ENCODE measurements around the gene SEC63.

DNA sequence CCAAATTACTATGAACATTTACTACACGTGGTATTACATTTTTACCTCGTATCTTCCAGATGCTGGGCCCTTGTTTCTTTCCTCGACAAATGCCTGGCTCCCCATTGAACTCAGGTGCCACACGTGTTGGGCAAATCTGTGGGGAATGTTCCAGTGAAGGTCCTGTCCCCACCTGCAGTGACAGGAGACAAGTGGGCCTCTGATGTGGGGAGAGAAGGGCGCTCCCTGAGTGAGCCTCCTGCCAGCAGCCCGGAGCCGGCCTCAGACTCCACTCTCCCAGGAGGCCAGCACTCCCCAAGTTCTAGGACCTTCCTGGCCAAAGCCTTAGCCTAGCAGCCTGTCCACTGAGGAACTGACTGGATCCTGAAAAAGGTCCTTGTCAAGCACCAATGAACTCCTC, 112.2 kb downstream of the SEC63 start:
- TF ChIP-seq, protein P1, sequence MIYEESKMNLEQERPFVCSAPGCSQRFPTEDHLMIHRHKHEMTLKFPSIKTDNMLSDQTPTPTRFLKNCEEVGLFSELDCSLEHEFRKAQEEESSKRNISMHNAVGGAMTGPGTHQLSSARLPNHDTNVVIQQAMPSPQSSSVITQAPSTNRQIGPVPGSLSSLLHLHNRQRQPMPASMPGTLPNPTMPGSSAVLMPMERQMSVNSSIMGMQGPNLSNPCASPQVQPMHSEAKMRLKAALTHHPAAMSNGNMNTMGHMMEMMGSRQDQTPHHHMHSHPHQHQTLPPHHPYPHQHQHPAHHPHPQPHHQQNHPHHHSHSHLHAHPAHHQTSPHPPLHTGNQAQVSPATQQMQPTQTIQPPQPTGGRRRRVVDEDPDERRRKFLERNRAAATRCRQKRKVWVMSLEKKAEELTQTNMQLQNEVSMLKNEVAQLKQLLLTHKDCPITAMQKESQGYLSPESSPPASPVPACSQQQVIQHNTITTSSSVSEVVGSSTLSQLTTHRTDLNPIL (CRISPR knock-in tag; IDR thresholded peaks at IDR 0.05; ENCODE audit: low read depth): no peak
- TF ChIP-seq, protein P2, sequence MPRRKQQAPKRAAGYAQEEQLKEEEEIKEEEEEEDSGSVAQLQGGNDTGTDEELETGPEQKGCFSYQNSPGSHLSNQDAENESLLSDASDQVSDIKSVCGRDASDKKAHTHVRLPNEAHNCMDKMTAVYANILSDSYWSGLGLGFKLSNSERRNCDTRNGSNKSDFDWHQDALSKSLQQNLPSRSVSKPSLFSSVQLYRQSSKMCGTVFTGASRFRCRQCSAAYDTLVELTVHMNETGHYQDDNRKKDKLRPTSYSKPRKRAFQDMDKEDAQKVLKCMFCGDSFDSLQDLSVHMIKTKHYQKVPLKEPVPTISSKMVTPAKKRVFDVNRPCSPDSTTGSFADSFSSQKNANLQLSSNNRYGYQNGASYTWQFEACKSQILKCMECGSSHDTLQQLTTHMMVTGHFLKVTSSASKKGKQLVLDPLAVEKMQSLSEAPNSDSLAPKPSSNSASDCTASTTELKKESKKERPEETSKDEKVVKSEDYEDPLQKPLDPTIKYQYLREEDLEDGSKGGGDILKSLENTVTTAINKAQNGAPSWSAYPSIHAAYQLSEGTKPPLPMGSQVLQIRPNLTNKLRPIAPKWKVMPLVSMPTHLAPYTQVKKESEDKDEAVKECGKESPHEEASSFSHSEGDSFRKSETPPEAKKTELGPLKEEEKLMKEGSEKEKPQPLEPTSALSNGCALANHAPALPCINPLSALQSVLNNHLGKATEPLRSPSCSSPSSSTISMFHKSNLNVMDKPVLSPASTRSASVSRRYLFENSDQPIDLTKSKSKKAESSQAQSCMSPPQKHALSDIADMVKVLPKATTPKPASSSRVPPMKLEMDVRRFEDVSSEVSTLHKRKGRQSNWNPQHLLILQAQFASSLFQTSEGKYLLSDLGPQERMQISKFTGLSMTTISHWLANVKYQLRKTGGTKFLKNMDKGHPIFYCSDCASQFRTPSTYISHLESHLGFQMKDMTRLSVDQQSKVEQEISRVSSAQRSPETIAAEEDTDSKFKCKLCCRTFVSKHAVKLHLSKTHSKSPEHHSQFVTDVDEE (CRISPR knock-in tag; IDR thresholded peaks at IDR 0.05): no peak
- no peak for TF ChIP-seq RARB (CRISPR knock-in tag; IDR thresholded peaks at IDR 0.05)
- TF ChIP-seq, protein P3, sequence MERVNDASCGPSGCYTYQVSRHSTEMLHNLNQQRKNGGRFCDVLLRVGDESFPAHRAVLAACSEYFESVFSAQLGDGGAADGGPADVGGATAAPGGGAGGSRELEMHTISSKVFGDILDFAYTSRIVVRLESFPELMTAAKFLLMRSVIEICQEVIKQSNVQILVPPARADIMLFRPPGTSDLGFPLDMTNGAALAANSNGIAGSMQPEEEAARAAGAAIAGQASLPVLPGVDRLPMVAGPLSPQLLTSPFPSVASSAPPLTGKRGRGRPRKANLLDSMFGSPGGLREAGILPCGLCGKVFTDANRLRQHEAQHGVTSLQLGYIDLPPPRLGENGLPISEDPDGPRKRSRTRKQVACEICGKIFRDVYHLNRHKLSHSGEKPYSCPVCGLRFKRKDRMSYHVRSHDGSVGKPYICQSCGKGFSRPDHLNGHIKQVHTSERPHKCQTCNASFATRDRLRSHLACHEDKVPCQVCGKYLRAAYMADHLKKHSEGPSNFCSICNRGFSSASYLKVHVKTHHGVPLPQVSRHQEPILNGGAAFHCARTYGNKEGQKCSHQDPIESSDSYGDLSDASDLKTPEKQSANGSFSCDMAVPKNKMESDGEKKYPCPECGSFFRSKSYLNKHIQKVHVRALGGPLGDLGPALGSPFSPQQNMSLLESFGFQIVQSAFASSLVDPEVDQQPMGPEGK (CRISPR knock-in tag; IDR thresholded peaks at IDR 0.05; ENCODE audit: borderline replicate concordance): no peak

All from SK-N-SH treated with all-trans-retinoic acid at 6 μM for 48 hours (cell line).